NT2/D1 (cell line): ENCODE measurements around the gene SFTPB.

Experiments
- YY1 ChIP-seq: IDR thresholded peaks from 2 replicates; pipeline ENCODE4 v1.6.1; 2011; ENCODE audit not compliant: insufficient read length, insufficient read depth
- ZNF274 ChIP-seq: IDR thresholded peaks from 2 replicates; pipeline ENCODE4 v1.6.1; 2011; ENCODE audit warnings: mild to moderate bottlenecking, low read depth, low read length

DNA sequence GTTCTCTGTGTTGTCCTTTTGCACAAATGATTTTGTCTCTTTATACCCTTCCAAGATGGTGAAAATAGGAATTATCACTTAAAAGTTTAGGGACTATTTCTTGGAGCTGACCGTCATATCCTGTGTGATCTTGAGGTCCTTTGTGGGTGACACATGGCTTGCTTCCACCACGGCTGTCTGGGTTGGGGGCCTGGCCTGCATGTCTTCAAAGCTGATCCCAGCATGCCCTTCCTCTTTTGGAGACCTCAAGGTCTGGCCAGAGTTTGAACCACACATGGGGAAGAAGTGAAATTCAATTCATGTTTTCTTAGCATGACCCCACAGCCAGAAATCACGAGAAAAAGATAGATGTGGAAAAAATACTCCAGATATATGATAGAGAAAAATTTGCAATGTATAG lies 14.0 kb downstream of the SFTPB start:
- TF ChIP-seq YY1 (no peak), ZNF274 (no peak)
